GM18867 (cell line): ENCODE data around the gene CST1.
"Not testable (repeated sequence)": the region's sequence is repeated elsewhere in the genome, so short reads cannot be mapped to it uniquely, and the experiment has no call there.

Experiments used
- ATAC-seq: cut with Tn5 transposase; IDR thresholded peaks from one replicate; pipeline ENCODE4 v1.9.1; 2021; ENCODE audit warnings: mild to moderate bottlenecking, moderate library complexity; ENCODE audit not compliant: unreplicated experiment

CST1 gene, protein sequence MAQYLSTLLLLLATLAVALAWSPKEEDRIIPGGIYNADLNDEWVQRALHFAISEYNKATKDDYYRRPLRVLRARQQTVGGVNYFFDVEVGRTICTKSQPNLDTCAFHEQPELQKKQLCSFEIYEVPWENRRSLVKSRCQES

GRCh38 chr20:23750786-23751185 lies at the start of gene CST1:
Gene CST1, minus strand, starts transcription at chr20:23750935. Its CDS starts 69 bp downstream, at chr20:23750866.
- not testable (repeated sequence) for ATAC-seq

DNA sequence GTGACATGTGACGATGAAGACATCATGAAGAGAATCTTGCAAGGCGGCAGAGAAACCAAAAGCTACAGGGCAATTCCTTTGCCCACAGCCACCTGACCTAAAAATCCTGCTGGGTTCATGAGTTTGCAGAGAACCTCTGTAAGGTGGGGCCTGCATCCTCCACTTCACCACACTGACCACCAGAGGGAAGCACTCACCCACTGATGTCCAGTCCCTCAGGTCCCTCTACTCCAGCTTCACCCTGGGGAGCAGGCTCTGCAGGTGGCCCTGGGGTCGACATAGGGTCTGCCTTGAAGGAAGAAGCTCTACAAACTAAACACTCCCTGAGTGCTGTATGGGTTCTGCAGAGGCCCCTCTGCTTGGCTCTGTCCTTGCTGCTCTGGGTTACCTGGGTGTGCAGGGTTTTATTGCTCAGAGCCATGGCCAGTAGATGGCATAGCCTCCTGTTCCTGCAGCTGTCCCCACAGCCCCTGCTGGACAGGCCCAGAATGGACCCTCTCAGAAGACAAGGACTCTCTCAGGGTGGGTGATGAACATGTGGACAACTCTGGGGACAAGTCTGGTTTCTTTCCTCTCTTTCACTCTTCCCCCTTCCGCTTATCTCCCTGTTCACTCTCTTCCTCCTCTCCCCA lies 48.6 kb upstream of the CST1 start:
- peak; percentile 80 for ATAC-seq

GRCh38 chr20:23795526-23795925 lies 44.8 kb upstream of the CST1 start:
- no peak for ATAC-seq

DNA sequence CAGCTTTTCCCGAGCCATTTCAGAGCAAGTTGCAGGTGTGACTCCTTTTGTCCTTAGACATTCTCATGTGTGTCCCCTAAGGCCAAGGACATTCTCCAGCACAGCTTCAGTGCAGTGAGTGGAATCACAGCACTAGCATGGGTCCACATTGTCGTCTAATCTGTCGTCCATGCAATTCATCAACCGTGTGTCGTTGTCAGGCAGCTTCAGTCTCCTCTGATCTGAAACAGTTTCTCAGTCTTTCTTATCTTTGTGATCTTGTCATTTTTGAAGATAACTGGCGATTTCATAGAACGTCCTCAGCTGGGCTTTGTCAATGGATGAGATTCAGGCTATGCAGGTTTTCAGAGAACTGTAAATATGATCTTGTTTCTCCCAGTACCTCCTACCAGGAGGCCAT lies 44.1 kb upstream of the CST1 start:
- ATAC-seq: no peak

DNA sequence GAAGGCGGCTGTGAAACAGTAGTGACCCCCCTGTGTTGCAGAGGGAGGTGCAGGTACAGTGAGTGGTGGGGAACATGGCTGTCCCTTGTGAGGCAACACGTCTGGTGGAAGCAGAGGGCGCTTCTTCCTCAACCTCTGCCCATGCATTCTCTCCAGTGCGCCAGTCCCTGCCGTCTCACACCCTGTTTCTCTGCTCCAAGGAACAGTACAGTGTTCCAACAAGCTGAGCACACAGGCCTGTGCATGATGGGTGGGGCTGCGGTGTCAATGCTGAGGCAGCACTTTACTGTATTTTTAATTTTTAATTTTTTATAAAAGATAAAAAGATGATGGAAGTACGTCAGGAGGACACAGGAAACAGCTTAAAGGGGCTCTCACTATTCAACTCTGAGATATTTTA lies 43.3 kb upstream of the CST1 start:
- ATAC-seq: no peak

DNA sequence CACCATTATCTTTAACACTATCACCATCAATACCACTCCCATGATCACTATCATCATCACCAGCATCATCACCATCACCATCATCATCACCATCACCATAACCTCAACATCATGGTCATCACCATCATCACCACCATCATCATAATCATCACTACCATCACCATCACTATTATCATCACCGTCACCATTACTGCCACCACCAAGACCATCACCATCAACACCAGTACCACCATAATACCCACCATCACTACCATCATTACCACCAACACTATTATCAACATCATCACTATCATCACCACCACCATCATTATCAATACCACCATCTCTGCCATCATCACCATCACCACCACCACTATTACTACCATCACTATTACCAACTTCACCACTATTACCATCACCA lies 32.7 kb upstream of the CST1 start:
- ATAC-seq: no peak

GRCh38 chr20:23782366-23782983 lies 31.7 kb upstream of the CST1 start:
- ATAC-seq: peak; percentile 63

GRCh38 chr20:23778676-23779075 lies 27.9 kb upstream of the CST1 start:
- ATAC-seq: not testable (repeated sequence)

DNA sequence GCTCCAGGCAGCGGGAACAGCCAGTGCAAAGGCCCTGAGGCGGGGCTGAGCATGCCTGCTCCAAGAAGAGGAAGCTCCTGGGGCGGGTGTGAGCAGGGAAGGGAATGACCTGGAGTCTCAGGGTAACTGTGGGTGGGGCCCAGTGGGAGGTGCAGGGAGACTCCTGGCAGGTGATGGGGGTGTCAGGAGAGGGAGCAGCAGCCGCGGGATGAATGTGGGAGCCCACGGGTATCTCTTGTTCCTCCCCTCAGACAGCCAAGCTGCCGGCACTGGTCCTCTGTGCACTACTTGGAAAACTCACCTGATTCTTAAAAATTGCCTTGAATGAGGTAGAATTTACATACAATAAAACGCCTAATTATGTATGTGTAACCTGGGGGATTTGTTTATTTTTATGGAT lies 26.6 kb upstream of the CST1 start:
- ATAC-seq: not testable (repeated sequence)

DNA sequence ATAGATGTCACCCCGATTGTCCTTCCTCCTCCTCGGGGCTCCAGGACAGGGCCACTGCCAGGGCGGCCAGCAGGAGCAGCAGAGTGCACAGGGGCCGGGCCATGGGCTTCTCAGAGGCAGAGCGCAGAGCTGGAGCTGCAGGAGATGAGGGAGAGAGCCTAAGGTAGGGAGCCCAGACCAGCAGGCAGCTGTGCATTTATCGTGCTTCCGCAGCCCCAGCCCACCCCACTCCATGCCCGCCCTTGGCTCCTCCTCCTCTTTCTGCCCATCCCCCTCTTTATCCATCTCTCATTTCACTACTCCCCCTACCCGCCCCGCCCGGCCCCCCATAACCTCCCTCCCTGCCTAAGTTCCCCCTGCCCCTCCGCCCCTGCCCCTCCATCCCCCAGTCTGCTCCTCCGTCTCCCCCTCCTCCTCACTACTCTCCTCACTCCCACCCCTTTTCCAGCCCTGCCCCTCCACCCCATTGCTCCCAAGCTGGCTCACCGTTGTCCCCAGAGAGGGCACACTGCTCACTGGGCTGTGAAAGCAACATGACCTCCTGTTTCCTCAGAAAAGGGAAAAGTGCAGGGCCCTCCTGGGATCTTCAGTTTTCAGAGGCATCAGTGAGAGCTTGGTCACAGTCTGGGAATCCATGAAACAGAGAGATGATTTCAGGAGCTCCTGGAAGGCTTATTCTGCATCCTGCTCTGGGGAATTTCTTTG lies 25.5 kb upstream of the CST1 start:
- no peak for ATAC-seq

DNA sequence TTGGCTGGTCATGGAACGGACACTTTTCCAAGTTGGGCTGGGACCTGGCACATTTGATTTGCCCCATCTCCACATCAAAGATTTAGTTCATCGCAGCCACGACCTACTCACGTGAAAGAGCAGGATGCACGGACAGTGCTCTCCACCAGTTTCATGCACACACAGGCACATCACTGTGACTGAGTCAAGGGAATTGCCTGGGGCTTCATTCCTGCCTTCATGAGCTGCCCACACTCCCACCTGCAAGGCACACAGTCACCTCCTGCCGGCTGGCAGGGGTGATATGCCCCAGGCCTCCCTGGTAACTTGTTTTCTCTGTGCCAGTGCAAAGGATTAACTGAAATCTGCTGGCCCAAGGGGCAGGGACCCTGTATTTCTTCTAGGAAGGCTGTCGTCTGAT lies 23.3 kb upstream of the CST1 start:
- ATAC-seq: no peak

DNA sequence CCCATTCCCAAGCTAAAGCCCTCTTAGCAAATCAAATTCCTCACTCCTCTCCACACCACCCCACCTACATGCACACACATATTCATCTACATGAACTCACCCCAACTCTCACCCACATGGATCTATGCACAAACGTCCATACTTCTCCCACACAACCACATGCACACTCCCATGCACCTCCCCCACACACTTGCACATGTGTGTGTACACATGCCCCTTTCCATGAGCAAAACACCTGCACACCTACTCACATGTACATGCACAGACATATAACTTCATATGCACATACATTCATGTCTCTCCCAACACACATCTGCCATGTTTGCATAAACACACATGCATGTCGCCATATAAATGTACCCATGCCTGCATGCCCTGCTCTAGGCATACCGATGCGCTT lies 22.8 kb upstream of the CST1 start:
- no peak for ATAC-seq

GRCh38 chr20:23773127-23773526 lies 22.4 kb upstream of the CST1 start:
- no peak for ATAC-seq

GRCh38 chr20:23772074-23772473 lies 21.3 kb upstream of the CST1 start:
- no peak for ATAC-seq

DNA sequence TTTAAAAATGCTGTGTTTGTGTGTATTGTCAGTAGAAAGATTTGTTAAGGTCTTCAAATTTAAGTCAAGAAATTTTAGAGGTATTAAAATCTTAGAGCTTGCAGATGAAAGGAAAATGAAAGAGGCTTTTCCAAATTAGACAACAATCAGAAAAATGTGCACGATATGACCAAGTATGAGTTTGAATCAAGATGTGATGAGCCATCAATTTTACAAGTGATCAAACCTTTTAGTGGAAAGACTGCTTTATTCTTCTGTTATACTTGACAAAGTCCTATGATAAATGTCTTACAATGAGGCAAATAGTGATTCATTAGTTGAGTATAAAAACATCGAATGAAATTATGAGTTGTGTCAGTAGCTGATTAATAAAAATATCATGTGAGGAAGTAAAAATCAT lies 19.6 kb upstream of the CST1 start:
- ATAC-seq: no peak

- ATAC-seq: not testable (repeated sequence)
Observed at GRCh38 chr20:23768520-23768919, 17.8 kb upstream of the CST1 start.

DNA sequence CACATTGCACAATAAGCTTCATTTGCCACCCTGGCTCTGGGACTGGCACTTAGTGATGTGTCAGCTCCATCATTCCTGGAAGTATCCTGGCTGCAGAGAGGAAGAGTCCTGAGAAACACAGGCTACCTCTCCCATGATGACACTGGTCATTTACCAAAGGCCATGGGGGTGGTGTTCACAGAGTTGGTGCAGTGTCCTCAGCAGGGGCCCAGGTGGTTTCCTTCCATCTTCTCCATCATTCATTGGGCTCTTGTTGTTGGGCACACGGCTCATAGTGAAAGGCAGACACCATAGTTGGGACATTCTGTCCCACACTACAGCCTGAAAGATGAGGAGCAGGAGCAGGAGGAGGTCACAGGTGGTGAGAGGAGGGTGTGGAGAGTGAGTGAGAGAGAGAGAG lies 15.8 kb upstream of the CST1 start:
- no peak for ATAC-seq

- ATAC-seq: no peak
Observed at GRCh38 chr20:23765578-23765977, 14.8 kb upstream of the CST1 start.

DNA sequence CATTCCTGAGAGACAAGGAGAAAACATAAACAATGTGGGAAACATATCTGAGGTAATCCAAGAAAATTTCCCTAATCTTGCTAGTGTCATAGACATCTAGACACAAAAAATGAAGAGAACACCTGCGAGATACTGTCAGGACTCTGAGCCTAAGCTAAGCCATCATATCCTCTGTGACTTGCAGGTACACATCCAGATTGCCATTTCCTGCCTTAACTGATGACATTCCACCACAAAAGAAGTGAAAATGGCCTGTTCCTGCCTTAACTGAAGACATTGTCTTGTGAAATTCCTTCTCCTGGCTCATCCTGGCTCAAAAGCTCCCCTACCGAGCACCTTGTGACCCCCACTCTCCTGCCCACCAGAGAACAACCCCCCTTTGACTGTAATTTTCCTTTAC lies 13.9 kb upstream of the CST1 start:
- not testable (repeated sequence) for ATAC-seq

DNA sequence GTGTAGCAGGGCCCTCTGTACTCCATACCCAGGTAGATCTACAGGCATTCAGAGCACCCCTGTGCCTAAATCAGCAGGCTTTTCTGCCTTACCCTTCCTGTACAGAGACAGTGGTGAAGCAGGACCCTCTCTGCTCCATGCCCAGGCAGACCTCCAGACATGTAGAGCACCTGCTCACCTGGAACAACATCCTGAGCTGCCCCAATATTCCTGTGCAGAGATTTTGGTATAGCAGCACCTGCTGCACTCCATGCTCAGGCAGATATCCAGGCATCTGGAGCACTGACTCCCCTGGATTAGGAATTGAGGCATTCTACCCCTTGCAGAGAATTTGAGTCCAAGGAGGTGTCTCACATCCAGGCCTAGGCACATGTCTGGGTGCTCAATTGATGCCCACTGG lies 12.6 kb upstream of the CST1 start:
- no peak for ATAC-seq

- ATAC-seq: no peak
Observed at GRCh38 chr20:23759306-23759940, 8.7 kb upstream of the CST1 start.
